A673 (cell line): ENCODE measurements around the gene P2RY6. TPM values are rescaled to one million over a fixed set of nuclear protein-coding genes. Genes with fewer than 3 reads are reported as not detected.

ENCODE experiments used
- BruUV-seq: library from RNA; stranded (reverse); fragments of 400-500 nt; replicated peaks from 2 replicates; lab custom pipeline; 2021; lab: Mats Ljungman, UMichigan
- CTCF ChIA-PET: fragments of 300-600 bp; sonication (Branson Sonifier 250); formaldehyde crosslinking; loops from one replicate; lab custom pipeline; 2022; ENCODE audit warnings: antibody characterized with exemption; lab: Charles Lee
- POLR2A ChIA-PET: fragments of 300-600 bp; sonication (Branson Sonifier 250); formaldehyde crosslinking; loops from one replicate; lab custom pipeline; 2022; ENCODE audit warnings: antibody characterized with exemption; ENCODE audit not compliant: low non-redundant PET; lab: Charles Lee
- DNase-seq: peaks from one replicate; pipeline ENCODE4 v3.0.0-alpha.2; 2015; ENCODE audit warnings: low spot score
- H3K27ac ChIP-seq: fragments of 200-600 bp; sonication (generic); 2 replicates; pipeline ENCODE4 v1.5.1; 2016; ENCODE audit warnings: mixed run types, low read depth, mild to moderate bottlenecking, mixed read lengths, antibody characterized with exemption, low read length; ENCODE audit not compliant: poor library complexity, severe bottlenecking
- H3K27me3 ChIP-seq: fragments of 200-600 bp; sonication (generic); replicated peaks from 2 replicates; pipeline ENCODE4 v1.6.1; 2017; ENCODE audit warnings: mixed run types, low read depth, mild to moderate bottlenecking, mixed read lengths, antibody characterized with exemption, low read length; ENCODE audit not compliant: insufficient read depth, poor library complexity
- H3K36me3 ChIP-seq: fragments of 200-600 bp; sonication (generic); 2 replicates; pipeline ENCODE4 v1.6.1; 2016; ENCODE audit warnings: mixed run types, mild to moderate bottlenecking, mixed read lengths, antibody characterized with exemption, low read length; ENCODE audit not compliant: insufficient read depth, poor library complexity, severe bottlenecking
- H3K4me1 ChIP-seq: fragments of 200-600 bp; sonication (generic); 2 replicates; pipeline ENCODE4 v1.6.1; 2017; ENCODE audit warnings: mixed run types, mild to moderate bottlenecking, mixed read lengths, antibody characterized with exemption, low read length; ENCODE audit not compliant: insufficient read depth, poor library complexity, severe bottlenecking
- H3K4me3 ChIP-seq: fragments of 200-600 bp; sonication (generic); 2 replicates; pipeline ENCODE4 v1.5.1; 2016; ENCODE audit warnings: low read depth, mixed run types, mild to moderate bottlenecking, mixed read lengths, low read length; ENCODE audit not compliant: poor library complexity, severe bottlenecking
- H3K9me3 ChIP-seq: fragments of 200-600 bp; sonication (generic); 2 replicates; pipeline ENCODE4 v1.6.1; 2016; ENCODE audit warnings: mixed run types, low read depth, mild to moderate bottlenecking, mixed read lengths, antibody characterized with exemption, low read length; ENCODE audit not compliant: poor library complexity, severe bottlenecking
- CTCF ChIP-seq: fragments of 300-800, 200-600 bp; sonication (generic); conservative IDR thresholded peaks from 2 replicates; pipeline ENCODE4 v1.5.1; 2017; ENCODE audit warnings: low read depth, mild to moderate bottlenecking, antibody characterized with exemption, low read length, moderate library complexity, mixed read lengths
- EZH2 ChIP-seq: fragments of 200-600 bp; sonication (generic); IDR thresholded peaks from 2 replicates; pipeline ENCODE4 v1.6.1; 2017; ENCODE audit warnings: borderline replicate concordance, low read depth, mild to moderate bottlenecking, mixed read lengths, antibody characterized with exemption, low read length; ENCODE audit not compliant: poor library complexity, severe bottlenecking
- intact Hi-C: fragments of 100-400 bp; cut with micrococcal nuclease; formaldehyde crosslinking; loops from one replicate; pipeline ENCODE4 v1.10.0; 2022; ENCODE audit not compliant: unreplicated experiment
- total RNA-seq: library from RNA; stranded (reverse); gene quantifications from 2 replicates; pipeline ENCODE4 v1.2.3, GENCODE V29; 2021

Gene P2RY6
- total RNA-seq, 1 experiment from 2014 or later = 0.43 TPM

GRCh38 chr11:73318501-73319011 is 46.4 kb downstream of the P2RY6 start:
- Histone ChIP-seq H3K4me1 (peaks cover 80% of the 10 kb centered on the region), H3K9me3 (no peaks in the 10 kb centered on the region), H3K36me3 (no peaks in the 10 kb centered on the region), H3K4me3 (no peak overlapping the region), H3K27me3 (no peaks in the 10 kb centered on the region), H3K27ac (peak overlapping the region; percentile 79)
- intact Hi-C loops = no loop called here
- TF ChIP-seq EZH2 = no peak
- TF ChIP-seq CTCF = no peak
- BruUV-seq = no TSS peak
- CTCF ChIA-PET = interaction anchor here (1.7 kb wide), 1 partner anchor 11 kb away, joined by 4 read pairs; no protein-coding TSS in a partner anchor
- POLR2A ChIA-PET = interaction anchor here (0.6 kb wide), 1 partner anchor 568 kb away, joined by 11 read pairs; no protein-coding TSS in a partner anchor
- no peak for DNase-seq

- H3K36me3 ChIP-seq = no peaks in the 10 kb centered on the region
- H3K4me3 ChIP-seq = no peak overlapping the region
- DNase-seq = no peak
- no TSS peak for BruUV-seq
- intact Hi-C loops = no loop called here
- no peaks in the 10 kb centered on the region for H3K27me3 ChIP-seq
- POLR2A ChIA-PET = no interaction called here
- no peaks in the 10 kb centered on the region for H3K9me3 ChIP-seq
- peak overlapping the region; percentile 69 for H3K27ac ChIP-seq
- CTCF ChIA-PET = interaction anchor here (0.7 to 0.9 kb wide), 4 partner anchors 14 to 646 kb away, joined by 3 to 7 read pairs (median 6); no protein-coding TSS in a partner anchor
- TF ChIP-seq EZH2 (no peak), CTCF (no peak)
- H3K4me1 ChIP-seq = peaks cover 57% of the 10 kb centered on the region
Measured at GRCh38 chr11:73320763-73321603, 48.8 kb downstream of the P2RY6 start.

- H3K4me1 ChIP-seq = peaks cover 49% of the 10 kb centered on the region
- no TSS peak for BruUV-seq
- intact Hi-C loops = no loop called here
Measured at GRCh38 chr11:73321604-73322381, 49.7 kb downstream of the P2RY6 start.

More at GRCh38 chr11:73321604-73322381, 49.7 kb downstream of the P2RY6 start:
- H3K27ac ChIP-seq = peak overlapping the region; percentile 69
- POLR2A ChIA-PET = no interaction called here
- H3K36me3 ChIP-seq = no peaks in the 10 kb centered on the region
- CTCF ChIA-PET = interaction anchor here (0.9 kb wide), 1 partner anchor 13 kb away, joined by 3 read pairs; no protein-coding TSS in a partner anchor
- no peak for TF ChIP-seq EZH2
- TF ChIP-seq CTCF = no peak
- no peaks in the 10 kb centered on the region for H3K9me3 ChIP-seq
- DNase-seq = peak; percentile 73
- no peak overlapping the region for H3K4me3 ChIP-seq
- no peaks in the 10 kb centered on the region for H3K27me3 ChIP-seq
